ENCODE measurements around the gene PAXX.
"Not testable (repeated sequence)": the region's sequence is repeated elsewhere in the genome, so short reads cannot be mapped to it uniquely, and the experiment has no call there.

PAXX gene

GRCh38 chr9:137002646-137003041 is 10.4 kb downstream of the PAXX start:
- no peak for DNase-seq (ENCODE audit: low read depth, low spot score)

GRCh38 chr9:137004285-137004684 is 12.1 kb downstream of the PAXX start:
- not testable (repeated sequence) for DNase-seq (ENCODE audit: low read depth, low spot score)

DNA sequence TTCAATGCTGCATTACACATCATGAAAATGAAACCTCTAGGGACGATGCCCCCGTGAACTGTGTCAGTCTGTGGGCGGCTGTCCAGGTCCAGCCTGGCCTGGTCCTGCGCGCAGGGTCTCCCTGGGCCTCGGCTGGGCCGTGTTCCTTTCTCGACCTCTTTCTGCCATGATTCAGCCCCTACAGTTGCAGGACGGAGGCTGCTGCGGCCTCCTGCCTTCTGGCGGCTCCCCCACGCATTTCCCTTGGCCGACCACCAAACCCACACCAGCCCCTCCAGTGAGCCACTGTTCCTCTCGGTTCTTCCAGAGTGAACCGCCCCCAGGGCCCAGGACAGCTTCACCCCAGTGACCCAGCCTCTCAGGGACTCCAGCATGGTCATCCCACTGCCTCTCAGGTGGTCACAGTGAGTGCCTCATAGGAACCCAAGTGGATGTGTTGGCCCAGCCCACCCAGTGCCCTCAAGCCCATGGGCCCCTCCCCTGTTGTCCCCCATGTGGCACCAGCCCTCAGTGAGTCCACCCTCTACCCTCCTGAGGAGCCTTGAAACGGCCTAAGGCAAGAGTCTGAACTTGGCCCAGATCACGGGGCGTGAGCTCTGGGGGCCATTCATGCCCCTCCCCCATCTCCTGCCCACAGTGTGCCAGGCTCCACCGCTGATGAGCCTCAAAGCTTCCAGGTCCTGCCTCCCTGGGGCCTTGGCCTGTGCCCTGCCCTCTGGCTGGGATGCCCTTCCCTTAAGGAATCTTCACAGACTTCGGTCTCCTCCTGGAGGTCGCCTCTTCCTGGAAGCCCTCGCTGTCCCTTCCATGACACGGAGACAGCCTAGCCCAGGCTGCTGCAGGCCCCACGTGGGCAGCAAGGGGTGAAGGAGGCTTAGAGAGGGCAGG is 14.1 kb downstream of the PAXX start:
- no peak for DNase-seq (ENCODE audit: low read depth, low spot score)

GRCh38 chr9:137007108-137007815 is 15.0 kb downstream of the PAXX start:
- no peak for DNase-seq (ENCODE audit: low read depth, low spot score)

DNA sequence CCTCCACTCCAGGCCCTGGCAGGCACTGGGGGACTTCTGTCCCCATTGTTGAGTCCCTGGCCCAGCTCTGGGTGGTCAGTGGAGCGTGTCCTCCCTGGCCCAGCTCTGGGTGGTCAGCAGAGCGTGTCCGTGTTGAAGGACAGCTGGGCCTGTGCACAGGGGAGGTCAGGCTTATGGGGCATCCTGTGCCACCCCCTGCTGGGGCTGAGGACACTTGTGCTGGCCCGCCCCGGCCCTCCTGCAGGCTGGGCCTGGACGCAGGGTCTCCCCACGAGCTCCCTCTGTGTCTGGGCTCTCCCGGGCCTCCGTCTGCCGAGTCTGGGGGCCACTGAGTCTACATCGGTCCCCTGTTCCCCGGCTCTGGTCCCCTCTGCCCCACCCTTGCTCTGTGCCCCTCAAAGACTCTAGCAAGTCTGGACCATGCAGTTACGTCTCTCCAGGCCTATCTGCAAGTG is 15.6 kb downstream of the PAXX start:
- no peak for DNase-seq (ENCODE audit: low read depth, low spot score)

GRCh38 chr9:137008312-137008711 is 16.1 kb downstream of the PAXX start:
- no peak for DNase-seq (ENCODE audit: low read depth, low spot score)

- no peak for DNase-seq (ENCODE audit: low read depth, low spot score)
These were observed 17.0 kb downstream of the PAXX start for GRCh38 chr9:137009217-137009616.

DNA sequence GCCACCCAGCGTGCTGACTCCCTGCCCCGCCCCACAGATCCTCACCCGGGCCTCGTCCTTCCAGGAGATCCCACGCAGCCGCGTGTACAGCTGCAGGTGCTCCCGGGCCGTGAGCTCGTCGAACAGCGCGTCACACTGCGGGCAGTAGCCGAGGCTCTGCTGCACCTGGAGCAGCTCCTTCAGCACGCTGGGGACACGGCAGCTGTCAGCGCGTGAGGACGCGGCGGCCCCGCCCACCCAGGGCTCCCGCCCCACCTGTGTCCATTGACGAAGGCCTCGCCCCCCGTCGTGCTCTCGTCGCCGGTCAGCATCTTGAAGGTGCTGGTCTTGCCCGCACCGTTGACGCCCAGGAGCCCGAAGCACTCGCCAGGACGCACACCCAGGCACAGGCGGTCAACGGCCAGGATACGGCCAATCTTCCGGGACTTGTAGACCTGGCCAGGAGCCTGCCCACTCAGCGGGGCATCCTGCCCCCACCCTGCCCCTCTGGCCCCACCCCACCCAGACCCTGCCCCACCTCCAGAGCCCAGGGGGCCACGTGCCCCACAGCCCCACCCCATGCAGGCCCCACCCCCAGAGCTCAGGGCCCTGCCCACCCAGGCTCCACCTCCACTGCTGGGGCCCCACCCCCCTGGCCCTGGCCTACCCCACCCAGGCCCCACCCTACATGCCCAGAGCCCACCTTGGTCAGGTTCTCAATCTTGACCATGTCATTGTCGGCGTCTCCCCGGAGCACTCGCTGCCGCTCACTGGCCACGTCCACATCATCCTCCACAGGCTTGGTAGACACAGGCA is 17.9 kb downstream of the PAXX start:
- DNase-seq (ENCODE audit: low read depth, low spot score), result no peak

GRCh38 chr9:137011156-137011555 is 18.9 kb downstream of the PAXX start:
- DNase-seq (ENCODE audit: low read depth, low spot score), result no peak

GRCh38 chr9:137011907-137012675 is 19.9 kb downstream of the PAXX start:
- DNase-seq (ENCODE audit: low read depth, low spot score), result no peak

DNA sequence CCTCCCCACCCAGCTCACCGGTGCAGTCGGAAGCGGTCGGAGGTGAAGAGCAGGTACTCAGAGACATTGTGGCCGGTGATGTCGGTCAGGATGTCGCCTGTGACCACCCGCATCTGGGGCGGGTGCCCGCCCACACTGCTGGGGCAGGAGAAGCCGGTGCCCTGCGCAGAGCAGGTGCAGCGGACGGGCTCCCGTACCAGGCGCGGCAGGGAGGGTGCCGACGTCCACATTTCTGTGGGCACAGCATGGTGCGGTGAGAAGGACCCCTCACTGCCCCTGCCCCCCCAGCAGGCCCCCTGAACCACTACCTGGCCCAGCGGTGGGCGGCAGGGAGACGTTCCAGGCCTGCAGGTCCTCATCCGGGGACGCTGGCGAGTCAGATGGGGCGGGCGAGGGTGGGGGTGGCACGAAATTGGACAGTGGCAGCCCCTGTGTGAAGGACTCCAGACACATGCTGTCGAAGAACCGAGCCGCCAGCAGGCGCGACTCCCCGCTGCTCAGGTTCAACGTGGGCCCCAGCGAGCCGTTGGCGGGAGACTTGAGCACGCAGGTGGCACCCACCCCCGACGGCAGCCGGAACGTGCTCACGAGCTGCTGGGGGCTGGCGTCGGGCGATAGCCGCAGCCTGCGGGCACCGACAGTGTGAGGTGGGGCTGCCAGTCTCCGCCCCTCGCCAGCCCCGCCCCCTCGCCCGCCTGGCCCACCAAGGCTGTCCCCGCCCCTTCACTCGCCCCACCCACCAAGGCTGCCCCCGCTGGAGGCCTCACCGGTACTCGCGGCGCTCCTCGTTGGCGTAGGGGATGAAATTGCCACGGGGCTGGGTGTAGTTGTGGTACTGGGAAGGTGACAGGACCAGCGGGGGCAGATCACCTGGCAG is 20.7 kb downstream of the PAXX start:
- no peak for DNase-seq (ENCODE audit: low read depth, low spot score)

DNA sequence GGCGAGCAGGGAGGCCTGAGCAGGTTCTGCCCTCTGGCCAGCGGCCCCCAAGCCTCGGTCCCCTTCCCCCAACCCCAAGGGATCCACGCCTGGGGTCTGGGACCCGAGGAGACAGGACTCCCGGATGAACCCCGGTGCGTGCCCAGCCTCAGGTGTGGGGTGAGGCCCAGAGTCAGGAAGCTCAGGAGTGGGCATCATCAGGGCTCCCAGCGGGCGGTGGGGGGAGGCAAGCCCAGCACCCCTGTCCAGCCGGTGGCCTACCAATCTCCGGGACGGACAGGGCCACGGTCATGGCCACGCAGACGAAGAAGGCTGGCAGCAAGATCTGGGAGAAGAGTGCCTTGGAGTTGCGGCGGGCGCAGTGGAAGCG is 21.3 kb downstream of the PAXX start:
- no peak for DNase-seq (ENCODE audit: low read depth, low spot score)

DNA sequence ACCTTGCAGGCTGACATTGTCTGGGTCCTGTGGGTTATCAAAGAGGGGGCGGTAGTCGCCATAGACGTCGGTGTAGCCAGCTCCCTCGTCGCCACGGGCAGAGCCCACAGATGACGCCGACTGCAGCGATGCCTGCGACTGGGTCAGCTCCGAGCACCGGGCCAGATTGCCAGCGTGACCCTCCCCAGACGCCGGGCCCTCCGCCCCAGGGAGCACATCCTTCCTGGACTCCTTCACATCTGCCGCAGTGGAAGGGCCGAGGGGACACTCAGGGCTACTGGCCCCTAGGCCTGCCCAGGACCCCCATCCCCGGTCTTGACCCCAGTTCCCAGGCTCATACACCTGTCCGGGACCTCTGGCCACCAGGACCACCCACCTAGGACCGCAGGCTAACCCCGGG is 21.9 kb downstream of the PAXX start:
- DNase-seq (ENCODE audit: low read depth, low spot score), result no peak

DNA sequence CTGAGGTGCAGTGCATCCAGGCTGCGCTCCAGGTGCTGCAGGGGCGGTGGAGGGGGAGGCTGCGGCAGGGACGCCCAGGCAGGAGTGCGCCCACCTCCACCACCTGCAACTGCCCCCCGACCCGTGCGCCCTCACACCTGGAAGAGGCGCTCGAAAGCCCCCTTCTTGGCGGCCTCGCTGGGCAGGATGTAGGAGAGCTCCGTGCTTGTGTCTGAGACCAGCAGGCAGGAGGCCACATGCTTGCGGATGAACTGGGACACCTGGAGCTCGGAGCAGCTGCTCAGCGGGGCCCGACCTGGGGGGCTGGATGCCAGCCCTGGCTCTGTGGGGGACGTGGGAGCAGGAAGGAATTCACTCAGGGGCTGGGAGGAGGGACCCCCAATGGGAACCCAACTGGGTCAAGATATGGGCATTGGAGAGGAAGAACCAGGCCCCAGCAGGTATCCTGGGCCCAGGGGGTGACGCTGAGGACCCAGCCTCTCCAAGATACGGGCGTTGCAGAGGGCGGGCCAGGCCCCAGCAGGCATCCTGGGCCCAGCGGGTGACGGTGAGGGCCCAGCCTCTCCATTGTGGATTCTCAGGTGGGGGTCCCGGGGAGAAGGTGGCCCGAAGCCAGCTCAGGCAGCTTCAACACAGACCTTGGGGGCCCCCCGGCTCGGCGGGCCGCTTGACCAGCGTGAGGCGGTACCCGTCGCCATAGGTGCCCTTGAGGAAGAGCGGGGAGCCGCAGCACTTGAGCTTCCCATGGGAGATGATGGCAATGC is 22.7 kb downstream of the PAXX start:
- DNase-seq (ENCODE audit: low read depth, low spot score), result no peak

GRCh38 chr9:137015540-137015930 is 23.3 kb downstream of the PAXX start:
- DNase-seq (ENCODE audit: low read depth, low spot score), result no peak

GRCh38 chr9:137015976-137016375 is 23.8 kb downstream of the PAXX start:
- DNase-seq (ENCODE audit: low read depth, low spot score), result no peak

- DNase-seq (ENCODE audit: low read depth, low spot score), result no peak
These were observed 24.2 kb downstream of the PAXX start for GRCh38 chr9:137016436-137016835.

DNA sequence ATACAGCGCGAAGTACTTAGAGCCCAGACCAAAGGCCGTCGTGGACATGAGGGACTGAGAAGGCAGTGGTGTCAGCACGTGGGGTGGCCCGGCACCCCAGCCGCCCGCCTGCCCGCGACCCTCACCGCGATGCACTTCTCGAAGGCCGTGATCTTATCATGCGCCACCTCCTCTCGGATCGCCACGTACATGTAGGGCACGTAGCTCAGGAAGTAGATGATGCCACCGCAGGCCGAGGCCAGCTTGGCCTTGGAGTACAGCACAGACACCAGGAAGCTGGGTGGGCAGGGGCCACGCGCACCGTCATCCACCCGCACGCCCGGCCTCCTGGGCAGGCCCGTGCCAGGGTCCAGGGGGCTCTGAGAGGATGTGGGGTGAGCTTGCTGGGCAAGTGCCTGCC is 24.8 kb downstream of the PAXX start:
- DNase-seq (ENCODE audit: low read depth, low spot score), result no peak

- DNase-seq (ENCODE audit: low read depth, low spot score), result no peak
These were observed 25.7 kb downstream of the PAXX start for GRCh38 chr9:137017791-137018497.

All from iPS DF 19.7 (cell line).